GM21526 (cell line): Measurements from ENCODE around the gene HRNR.

Source experiments
- ATAC-seq: cut with Tn5 transposase; IDR thresholded peaks from one replicate; pipeline ENCODE4 v1.9.1; 2021; ENCODE audit warnings: moderate library complexity; ENCODE audit not compliant: unreplicated experiment, low FRiP score

Gene HRNR

DNA sequence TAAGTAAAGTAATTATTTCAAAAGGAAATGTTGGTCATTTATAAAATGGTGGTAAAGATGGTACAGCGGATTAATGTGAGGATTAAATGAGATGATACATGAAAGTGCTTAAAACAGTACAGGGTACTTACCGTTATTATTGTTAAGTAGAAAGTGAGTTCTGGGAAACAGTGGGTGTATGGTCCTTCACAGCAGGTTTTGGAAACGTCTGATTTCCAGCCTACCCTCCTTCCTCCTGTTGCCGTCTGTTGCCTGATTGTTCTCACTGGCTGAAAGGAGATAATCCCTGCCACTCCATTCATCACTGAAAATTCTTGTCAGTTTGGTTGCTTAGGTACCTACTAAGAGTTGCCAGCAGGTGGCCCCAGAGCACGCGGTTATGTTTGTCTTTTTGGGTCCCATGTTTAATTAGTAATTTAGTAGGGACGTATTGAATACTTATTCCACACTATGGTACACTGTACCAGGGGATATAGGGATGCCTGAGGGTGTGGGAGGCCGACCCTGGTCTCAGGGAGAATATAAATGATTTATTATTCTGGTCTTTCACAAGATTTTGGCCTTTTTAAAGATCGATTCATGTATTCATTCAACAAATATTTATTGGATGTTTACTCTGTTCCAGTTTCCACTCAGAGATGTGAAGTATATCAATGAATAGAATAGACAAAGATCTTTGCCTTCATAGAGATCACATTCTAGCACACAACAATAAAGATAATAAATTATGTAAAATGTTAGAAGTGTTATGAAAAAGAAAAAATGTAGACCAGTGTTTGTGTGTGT is 34.1 kb downstream of the HRNR start:
- ATAC-seq: no peak

DNA sequence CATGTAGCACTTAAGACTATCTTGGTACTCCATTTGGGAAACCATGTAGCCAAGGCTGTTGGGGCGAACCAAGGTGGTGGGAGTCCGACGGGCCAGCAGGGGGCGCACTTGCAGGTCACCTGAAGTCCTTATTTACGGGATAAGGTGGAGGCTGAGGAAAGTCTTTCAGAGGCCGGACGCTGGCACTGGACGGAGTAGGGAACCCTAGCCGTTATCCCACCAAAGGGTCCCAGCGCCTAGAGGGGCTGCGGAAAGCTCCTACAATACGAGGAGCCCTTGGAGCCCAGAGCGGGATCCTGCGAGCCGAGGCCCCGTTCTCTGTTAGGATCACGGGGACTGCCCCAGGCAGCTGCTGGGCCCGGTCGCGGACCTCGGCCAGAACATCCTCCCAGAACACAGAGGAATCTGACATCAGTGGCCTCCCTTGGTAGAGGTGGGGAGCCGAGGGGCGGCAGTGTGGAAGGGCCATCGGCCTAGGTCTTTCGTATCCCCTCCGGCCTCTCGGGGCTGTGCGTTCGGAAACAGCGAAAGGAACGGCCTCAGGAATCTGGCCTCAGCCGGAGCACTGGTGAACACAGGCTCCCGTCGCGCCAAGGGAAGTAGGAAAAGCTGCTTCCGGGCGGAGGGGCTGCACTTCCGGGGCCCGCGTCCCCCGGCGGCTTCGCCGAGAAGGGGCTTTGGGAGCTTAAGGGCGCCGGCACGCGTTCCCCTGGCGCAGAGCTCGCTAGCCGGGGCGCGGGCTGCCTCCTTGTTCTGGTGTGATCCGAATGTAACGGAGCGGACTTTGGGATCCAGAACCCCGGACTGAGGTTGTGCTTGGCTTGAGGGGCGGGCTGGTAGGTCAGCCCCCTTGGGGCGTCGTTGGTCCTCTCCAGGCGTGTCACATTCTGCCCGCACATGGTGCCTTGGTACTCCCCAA is 35.1 kb downstream of the HRNR start:
- ATAC-seq: no peak

DNA sequence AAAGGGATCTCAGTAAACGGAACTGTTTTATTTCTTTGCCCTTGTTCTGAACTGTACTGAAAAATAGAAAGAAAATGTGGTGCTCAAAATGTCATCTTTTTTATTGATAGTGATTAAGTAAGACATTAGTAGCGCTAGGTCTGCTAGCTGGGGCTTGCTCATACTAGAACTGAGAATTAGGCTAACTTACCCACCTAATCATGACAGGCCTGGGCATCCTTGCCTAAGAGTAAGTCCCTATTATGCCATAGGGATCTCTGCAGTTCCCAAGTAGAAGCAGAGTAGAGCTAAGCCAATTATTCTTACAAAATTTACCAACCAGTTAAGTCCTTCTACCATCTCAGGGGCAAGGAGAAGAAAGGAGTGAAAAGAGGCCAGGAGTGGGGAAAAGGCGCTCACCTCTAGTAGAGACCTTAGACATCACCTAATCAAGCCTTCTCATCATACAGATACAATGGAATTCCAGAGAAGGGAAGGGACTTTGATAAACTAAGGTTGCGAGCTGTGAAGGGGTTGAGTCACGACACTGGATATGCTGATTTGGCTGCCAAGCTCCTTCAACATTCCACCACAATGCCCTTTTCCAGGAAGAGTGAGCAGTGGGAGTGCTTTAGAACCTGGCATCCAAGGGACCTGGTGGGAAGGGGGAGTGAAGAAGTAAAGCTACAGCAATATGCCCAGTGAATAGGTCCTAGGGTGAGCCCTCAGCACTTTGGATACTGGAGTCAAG is 37.3 kb downstream of the HRNR start:
- ATAC-seq: no peak

GRCh38 chr1:152185544-152186391 is 38.2 kb downstream of the HRNR start:
- no peak for ATAC-seq

- ATAC-seq: no peak
These were observed 41.0 kb downstream of the HRNR start for GRCh38 chr1:152182944-152183361.

GRCh38 chr1:152182431-152182830 is 41.6 kb downstream of the HRNR start:
- ATAC-seq: no peak

DNA sequence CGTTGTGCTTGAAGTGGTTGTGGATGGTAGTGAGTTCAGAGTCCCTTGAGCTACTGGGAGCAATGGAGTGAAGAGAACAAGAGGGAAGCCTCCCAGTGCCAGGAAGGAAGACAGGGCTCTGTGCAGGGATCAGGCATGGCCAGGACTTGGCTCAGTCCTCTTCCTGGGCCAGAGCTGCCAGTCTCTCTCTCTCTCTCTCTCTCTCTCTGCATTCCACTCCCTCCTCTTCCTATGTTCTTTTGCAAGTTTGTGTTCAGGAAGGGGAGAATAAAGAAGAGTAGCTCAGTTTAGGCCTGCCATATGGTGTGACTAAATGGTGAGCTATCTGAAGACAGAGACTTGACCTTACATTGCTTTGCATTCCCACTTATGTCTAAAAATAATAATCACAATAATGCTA is 44.4 kb downstream of the HRNR start:
- ATAC-seq: no peak

DNA sequence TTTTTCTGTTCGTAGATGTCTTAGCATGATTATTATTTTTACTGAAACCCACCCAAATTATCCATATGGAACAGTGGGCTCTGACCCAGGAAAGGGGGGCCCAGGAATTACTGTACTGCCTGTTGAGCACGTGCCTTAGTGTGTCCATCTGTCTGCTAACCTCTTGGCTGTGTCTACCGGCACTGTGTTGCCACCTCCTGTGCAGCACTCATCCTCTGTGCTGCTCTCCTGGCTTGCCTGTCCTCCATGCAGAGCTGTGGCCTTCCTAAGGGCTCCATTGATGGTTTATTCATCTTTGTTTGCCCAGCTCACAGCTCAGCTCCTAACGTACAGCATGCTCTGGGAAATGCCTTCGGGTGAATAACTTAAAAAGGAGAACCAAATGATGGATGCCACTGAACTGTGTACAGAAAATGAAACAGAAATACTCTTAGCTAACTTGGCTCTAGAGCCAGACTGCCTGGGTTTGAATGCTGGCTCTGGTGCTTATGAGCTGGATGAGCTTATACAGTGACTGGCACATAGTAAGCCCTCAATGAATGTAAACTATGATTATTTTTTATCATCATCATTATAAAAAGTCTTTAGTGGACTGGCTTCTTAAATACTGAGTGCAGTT is 53.6 kb downstream of the HRNR start:
- ATAC-seq: no peak

GRCh38 chr1:152169366-152170025 is 54.5 kb downstream of the HRNR start:
- no peak for ATAC-seq

DNA sequence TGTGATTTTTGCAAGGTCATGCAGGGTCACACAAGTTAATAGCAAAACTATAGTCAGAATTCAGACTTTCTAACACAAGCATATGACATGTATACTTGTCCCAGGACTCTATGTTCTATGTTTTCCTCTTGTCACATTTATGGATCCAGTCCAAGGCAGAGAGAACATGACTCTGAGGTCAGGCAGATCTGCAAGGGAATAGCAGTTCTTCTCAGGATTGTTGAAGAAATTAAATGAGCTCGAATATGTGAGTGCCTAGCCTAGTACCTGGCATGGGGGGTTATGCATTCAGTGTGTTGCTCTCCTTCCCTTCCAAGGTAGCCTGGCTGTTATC is 55.5 kb downstream of the HRNR start:
- ATAC-seq: no peak

GRCh38 chr1:152167835-152168534 is 56.0 kb downstream of the HRNR start:
- ATAC-seq: no peak

DNA sequence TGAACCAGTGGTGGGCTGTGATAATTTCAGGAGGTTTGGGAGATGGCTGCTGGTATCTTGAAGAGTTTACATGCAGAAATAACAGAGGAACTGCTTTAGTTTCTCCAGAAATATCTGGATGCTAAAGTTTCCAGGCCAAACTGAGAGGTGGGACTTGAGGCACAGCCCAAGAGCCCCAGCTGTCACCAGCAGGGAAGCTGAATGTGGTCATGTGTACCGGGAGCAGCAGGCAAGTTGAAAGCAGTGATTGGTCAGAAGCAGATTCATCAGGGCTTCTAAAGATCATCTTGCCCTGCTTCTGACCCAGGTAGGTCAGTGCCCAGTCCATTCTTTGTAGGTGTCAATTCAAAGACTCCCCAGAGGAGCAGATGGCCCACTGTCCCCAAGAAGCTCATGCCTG is 57.0 kb downstream of the HRNR start:
- ATAC-seq: no peak

- no peak for ATAC-seq
These were observed 58.5 kb downstream of the HRNR start for GRCh38 chr1:152165286-152166077.

GRCh38 chr1:152164517-152165136 is 59.4 kb downstream of the HRNR start:
- no peak for ATAC-seq

GRCh38 chr1:152162792-152163463 is 61.1 kb downstream of the HRNR start:
- ATAC-seq: no peak
